HG03575 (cell line): ENCODE measurements around the gene ETAA1.

Experiments used
- ATAC-seq: cut with Tn5 transposase; IDR thresholded peaks from one replicate; pipeline ENCODE4 v1.9.1; 2021; ENCODE audit not compliant: unreplicated experiment, insufficient number of reproducible peaks, low FRiP score; ENCODE audit errors: extremely low read depth

Gene ETAA1

DNA sequence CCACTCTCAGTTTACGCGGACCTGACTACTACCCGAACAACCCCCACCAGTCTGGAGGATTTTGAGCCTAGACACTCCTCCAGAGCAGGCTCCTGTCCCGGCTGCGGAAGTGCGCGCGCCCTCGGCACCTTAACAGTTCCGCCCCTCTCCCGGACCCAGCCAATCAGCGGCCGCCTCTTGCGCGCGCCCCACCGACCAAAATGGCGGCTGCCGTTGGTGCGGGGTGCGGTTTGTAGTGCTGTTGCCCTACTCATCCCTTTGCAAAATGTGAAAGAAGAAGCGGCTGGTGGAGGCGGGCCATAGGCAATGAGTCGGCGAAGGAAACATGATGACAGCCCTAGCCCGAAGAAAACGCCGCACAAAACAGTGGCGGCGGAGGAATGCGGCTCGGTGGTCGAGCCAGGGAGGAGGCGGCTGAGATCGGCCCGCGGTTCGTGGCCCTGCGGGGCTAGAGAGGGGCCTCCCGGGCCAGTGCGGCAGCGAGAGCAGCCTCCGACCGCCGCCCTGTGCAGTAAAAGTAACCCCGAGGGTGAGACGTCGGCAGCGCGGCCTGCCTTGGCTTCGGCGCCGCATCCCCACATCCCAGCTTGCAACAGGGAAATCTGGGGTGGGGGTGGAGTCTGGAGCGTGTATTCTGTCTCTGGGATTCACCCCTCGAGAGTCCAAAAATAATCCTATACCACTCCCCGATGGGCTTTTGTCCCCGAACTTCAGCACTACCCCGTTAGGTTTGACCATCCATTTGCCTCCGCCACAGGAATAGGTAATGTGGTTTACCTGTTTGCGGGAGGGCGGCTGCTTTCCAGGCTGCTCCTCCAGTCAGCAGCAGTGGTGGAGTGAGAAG is at the start of gene ETAA1:
ETAA1 (plus strand) TSS at position 191 of the 844 bp plus-strand sequence; CDS start at position 307, 116 bp downstream.
- peak; percentile 93 for ATAC-seq

DNA sequence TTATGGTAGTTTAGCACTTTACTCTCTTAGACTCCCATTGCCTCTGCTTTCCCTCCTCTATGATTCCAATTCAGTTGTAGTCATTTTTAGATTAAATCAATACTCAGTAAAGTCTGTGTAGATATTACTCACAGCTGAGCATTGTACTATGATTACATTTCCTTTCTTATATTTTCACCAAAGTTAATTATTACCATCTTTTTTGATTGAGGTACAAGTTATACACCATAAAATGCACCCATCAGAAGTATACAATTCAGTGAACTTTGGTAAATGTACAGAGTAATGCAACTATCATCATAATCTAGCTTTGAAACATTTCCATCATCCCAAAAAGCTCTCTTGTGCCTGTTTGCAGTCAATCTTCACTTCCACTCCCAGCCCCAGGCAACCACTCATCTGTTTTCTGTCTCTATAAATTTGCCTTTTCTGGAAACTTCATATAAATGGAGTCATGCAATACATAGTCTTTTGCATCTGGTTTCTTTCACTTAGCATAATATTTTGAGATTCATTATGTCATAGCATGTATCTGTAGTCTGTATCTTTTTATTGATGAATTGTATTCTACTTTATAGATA is 30.2 kb upstream of the ETAA1 start:
- ATAC-seq: no peak

DNA sequence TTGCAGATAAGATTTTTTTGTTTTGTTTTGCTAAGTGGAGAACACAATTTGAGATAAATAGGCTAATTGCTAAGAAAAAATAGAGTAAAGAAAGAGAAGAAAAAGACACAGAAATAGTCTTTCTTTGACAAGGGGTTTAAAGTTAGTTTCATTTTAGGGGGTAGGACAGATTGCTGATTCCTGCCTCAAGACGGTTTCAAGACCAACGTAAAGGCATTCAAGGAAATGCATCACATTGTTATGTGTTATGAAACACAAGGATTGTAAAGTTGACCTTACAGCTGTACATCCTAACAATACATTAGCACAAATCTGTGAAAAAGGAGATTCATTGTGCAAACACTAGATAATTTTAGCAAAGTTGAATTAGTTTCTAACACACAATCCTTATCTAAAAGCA is 22.7 kb upstream of the ETAA1 start:
- no peak for ATAC-seq

DNA sequence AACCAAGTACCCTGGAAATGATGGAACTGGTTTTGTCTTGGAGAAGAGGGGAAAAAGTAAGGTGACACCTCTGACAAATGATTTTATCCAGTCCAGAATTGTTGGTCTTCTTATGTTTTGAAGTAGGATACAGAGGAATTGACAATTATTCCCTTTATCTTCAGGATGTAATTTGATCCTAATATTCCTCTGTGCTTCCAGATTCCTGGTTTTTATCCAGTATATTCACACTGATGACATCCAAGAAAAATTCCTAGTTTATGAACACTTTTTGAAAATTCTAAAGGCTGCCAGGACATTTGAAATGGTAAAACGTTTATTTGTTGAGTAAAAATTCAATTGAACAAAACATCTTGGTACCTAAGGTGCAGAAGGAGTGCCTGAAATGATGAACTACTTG is 22.2 kb upstream of the ETAA1 start:
- no peak for ATAC-seq

DNA sequence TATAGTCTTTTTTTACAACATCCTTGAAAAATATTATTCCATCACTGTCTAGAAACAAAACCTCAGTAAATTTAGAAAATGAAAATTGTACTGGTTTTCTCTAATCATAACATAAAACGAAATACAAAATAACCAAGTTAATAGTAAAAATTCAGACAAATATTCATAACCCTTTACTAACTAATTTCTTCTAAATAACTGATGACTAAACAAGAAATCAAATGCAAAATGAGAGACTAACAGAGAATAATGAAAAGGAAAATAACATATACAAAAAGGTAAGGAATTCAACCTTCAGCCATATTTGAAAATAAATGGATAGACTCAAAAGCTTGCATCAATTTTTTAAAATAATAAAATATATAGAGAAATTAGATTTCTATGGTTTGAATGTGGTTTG is 18.6 kb upstream of the ETAA1 start:
- no peak for ATAC-seq

DNA sequence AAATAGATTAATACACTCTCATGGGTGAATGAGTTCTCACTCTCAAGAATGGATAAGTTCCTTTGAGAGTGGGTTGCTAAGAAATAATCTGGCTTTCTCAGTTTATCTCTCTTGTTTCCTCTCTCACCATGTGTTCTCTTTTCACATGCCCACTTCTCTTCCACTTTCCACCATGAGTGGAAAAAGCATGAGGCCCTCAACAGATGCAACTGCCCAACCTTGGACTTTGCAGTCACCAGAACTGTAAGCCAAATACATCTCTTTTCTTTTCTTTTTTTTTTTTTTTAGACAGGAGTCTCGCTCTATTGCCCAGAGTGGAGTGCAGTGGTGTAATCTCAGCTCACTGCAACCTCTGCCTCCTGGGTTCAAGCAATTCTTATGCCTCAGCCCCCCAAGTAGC is 18.1 kb upstream of the ETAA1 start:
- no peak for ATAC-seq

DNA sequence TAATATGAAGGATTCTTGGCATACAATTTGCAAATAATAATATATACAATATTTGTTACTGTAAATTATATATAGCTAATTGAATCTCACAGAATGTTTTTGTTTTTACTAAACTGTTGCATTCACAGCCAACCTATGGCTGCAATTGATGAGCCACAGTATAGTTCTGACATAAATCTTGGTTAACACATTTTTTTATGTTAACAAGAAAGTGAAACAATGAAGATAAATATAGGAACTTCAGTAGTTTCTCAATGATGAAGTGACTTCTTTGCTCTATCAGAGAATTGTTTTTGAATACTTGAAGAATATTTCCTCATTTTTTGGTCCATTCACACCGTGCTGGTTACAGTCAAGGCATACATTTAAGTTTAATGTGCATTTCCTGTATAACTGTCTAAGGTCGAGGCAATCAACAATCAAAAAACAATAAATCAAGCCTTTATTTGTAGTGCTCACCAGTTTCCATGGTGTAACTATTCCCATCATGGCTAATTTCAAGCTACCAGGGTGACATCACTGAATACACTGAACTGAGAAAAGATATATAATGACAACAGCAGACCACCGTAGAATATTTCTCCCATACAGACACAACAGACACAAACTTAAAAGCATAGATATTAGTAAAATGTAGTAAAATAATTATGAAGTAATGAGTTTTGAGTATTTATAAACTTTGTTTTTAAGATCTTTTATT is 12.9 kb upstream of the ETAA1 start:
- ATAC-seq: no peak

DNA sequence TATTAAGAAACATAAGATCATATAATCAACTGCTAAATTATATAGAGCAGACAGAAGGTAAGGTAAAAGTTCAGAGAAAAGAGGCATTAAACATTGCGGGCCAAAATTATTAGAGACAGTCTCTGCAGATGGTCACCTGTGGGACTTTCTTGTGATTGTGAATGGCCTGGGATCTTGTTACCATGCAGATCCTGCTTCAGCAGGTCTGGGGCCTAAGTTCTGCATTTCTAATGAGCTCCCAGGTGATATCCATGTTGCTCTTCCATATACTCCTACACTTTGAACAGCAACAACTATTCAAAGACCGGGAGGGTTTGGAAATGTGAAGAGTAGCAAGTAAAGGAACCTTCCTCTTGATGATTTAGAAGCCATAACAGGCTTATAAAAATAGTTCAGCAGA is 8.5 kb upstream of the ETAA1 start:
- no peak for ATAC-seq

DNA sequence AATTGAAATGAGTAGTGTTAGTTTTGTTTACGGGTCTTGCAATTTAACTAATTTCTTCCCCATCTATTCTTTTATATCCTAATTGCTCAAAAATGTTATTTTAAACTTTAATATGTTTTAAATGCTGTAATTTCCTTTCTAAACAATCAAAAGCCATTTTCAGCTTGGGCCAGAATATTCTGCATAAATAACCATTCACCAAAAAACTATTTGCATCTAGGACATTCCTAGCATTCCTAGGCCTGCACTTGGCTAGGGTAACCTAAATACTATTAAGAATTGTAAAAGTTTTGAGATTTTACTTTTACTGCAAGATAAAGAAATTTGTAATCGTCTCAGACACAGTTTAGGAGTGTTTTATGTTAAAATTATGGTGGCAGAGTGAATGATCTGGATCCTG is 7.8 kb upstream of the ETAA1 start:
- ATAC-seq: no peak

DNA sequence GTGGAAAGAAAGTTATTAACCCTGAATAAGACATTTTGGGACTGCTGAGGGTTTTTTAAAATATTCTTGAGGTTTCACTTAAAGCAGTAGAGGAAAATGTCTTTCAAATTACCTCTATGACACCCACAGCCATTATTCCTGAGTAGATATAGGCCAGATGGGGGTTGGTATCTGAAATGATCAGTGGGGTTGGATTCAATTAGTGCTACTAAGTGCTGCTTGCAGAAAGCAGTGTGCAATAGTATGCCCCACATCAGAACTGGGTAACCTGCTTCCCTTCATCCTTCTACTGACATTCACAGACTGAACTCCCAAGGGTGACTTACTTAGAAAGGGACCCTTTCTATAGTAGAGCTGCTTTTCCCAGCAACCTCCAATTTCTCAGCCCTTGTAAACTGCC is 7.3 kb upstream of the ETAA1 start:
- ATAC-seq: no peak

DNA sequence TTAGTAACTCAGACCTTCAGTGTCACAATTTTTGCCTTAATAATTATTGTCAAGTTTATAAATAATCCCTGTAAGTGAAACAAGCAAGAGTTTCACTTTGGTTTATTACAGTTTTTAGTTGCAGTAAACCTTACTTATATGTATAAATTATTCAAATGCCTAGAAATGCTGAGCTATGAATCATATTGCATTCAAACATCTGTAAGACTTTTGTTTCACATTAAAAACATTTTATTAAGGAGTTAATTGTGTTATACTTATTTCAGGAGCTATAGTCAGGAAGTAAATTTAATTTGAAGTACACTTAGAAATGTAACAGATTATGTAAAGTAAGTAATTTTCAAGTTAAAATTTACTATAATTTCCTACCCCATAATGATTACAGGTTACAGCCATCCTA is 3.9 kb upstream of the ETAA1 start:
- no peak for ATAC-seq

DNA sequence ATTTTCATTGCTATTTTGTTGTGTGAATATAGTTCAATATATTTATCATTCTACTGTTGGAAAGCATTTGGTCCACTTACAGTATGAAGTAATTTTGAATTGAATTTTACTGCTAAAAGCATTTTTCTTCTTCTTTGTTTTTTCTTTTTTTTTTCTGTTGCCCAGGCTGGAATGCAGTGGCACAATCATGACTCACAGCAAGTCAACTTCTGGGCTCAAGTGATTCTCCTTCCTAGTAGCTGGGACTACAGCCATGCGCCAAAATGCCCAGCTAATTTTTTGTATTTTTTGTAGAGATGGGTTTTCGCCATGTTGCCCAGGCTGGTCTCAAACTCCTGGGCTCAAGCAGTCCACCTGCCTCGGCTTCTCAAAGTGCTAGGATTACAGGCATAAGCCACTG is 2.4 kb upstream of the ETAA1 start:
- no peak for ATAC-seq

DNA sequence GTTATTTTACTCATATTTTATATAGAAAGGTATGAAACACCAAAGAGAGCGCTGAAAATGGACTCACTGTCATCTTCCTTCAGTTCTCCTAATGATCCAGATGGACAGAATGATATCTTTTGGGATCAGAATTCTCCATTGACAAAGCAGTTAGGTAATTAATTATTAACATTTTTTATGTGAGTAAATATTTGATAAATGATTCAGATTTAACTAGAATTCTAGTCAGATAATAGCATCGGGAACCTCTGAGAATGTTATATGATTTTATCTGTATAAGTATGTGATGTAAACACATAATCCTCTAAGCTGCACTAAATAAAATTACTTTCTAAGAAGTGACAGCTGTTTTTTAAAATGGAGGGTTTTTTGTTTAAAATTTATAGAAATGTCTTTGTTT is 2.0 kb downstream of the ETAA1 start:
- ATAC-seq: no peak

DNA sequence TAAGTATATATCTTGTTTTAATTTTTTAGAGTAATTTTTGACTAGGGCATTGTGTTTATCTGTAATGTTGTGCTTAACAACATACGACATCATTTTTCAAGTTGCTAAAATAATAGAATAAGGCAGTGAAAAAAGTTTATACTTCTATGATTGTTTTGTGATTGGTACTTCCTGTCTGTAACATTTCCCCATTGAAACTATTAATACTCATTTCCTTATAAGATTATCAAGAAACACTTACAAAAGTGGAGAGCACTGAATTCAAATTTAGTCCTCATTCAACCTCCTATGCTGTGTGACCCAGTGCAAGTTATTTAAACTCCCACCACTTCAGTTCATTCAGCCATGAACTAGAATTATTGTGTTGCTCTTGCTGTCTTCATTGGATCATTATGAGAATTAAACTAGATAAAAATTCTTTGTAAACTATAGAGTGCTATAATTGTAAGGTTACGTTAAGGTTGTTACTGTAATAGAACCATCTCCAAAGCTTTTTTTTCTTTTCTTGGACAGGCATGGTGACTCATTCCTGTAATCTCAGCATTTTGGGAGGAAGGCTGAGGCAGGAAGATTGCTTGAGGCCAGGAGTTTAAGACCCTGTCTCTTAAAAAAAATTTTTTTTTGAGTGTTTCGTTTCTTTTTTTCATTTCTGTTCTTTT is 2.8 kb downstream of the ETAA1 start:
- no peak for ATAC-seq

DNA sequence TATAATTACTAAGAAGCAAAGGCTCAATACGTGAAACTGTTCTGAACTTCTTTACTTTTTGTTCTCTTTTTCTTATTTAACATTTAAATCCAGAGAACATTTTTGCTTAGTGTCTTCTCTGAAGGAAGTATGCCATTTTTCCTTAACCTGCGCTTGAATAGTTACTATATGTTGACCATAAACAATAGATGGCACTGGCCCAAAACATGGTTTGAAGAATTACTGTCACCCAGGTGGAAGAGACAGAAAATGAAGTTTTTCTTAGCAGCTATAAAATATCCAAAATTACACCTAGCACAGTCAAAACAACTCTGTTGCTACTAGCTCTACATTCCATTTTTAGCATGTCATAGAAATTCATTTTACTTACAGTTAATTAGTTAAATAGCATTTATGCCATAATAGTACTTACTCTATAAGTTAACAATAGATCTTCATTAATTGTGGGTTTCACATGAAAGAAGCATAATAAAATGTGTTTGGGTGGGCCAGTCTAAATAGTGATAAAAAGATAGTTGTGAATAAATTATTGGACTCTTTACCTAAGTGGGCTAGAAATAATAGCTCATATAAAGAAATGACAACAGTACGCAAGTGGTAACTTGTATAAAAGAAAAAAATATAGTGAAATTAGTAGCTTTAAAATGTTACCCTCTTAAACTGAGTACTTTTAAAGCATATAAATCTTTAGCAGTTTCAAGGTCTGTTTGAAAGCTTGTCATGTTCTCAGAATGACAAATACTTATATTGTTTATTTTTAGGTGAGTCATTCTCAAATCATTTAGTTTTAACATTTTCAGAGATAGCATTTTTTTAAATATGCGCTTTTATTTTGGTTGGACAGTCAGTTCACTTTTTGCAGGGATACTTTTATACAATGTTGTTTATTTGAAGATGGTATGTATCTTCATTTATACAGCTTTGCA is 3.7 kb downstream of the ETAA1 start:
- ATAC-seq: no peak

DNA sequence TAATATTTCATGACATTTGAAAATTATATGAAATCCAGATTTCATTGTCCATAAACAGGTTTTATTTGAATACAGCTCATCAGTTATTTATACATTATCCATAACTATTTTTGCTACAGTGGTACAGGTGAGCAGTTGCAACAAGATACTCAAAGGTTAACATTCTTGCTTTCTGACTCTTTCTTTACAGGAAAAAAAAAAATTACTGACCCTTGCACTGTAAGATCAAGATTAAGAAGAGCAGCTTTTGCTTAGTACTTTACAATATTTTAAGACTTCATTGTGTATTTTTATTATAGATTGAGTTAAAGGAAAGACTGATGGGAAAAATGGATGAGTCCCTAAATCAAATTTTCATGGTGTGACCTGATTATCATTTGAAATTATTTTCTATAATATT is 11.2 kb downstream of the ETAA1 start:
- ATAC-seq: no peak

DNA sequence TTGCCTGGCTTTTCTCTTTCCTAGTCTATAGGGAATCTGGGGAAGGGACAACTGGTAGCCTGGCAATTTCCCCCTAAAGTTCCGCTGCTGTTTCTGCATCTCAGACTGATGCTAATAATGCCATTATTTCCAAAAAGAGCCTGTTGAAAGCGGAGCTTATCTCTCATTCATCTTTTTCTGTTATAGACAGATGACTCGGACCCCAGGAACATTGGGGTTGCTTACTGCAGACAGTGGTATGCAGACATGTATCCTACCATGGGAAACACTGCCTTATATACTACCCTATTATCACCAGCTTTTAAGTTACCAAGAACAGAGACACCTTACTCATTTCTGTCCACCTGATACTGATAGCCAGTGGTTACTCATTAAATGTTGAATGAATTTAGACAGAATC is 15.3 kb downstream of the ETAA1 start:
- ATAC-seq: no peak

DNA sequence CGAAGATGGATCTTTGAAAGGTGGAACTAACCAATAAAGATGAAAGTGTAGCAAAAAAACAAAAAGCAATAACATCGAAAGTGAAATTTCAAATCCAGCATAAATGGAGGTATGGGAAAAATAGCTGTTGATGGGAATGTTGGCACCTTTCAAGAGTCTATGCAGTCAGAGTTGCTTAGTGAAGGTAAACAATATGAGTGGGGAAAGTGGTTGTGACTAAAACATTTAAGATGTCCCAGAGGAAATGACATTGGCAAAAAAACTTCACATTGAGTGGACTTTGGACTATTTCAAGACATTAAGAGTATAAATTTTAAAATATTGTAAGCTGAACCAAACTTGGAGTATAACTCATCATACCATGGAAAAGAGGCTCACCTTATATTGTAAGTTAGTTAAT is 17.7 kb downstream of the ETAA1 start:
- no peak for ATAC-seq

DNA sequence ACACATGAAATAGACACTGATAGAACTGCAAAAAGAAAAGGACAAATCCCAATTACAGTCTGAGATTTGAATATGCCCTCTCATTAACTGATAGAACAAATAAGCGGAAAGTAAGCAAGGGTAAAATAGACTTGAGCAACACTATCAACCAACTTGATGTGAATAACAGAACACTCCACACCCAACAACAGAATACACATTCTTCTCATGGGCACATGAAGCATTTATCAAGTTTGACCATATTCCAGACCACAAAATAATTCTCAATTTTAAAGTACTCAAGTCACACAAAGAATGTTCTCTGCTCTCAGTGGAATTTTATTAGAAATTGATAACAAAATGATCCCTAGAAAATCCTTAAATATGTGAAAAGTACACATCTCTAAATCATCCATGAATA is 19.0 kb downstream of the ETAA1 start:
- no peak for ATAC-seq
